Measurements from ENCODE around the gene WNT3. TPM values are rescaled to one million over a fixed set of nuclear protein-coding genes. Genes with fewer than 3 reads are reported as not detected.

The WNT3 gene
- total and polyA plus RNA-seq, 4 donors = 0.15 to 1.0 (median 0.67) TPM

DNA sequence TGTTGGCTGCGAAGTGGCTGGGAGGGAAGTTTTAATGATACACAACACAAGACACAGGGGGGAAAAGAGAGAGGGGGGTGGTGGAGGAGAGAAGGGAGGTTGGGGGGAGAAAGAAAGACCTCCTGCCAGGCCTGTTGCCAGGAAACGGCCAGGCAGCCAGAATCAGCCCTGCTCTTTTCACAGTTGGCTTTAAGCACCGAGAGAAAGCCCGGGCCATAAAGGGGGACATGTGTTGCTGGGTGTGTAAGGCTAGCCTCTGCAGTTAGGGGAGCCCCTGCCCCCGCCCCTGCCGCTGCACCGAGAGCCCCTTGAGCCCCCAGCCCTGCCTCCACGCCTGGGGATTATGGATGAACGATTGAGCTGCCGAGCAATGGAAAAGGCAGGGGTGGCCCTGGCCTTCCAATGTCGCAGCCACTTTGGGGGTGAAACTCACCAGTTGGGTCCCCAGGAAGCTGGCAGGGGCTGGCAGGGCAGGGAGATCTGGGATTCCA lies 13.9 kb upstream of the WNT3 start:
- no peak overlapping the region for H3K4me3 ChIP-seq (ENCODE audit: low read length in 2 of 2)
- H3K27ac ChIP-seq (ENCODE audit: low read depth in 1 of 2, low read length in 2 of 2) = no peak overlapping the region
- DNase-seq (no peak), ATAC-seq (ENCODE audit: low FRiP score) (no peak)
- WGBS, 2 donors = 61 to 64% methylated on average over 11 of the region's 11 CpGs
- no peaks in the 10 kb centered on the region for H3K36me3 ChIP-seq (ENCODE audit: control insufficient read depth in 1 of 2, insufficient read depth in 2 of 2, low read length in 1 of 2)
- H3K9me3 ChIP-seq (ENCODE audit: control insufficient read depth, low read length) = no peaks in the 10 kb centered on the region
- no peaks in the 10 kb centered on the region for H3K4me1 ChIP-seq (ENCODE audit: control insufficient read depth in 1 of 2, insufficient read depth in 2 of 2, low read length in 2 of 2)
- intact Hi-C loops (cut with DNase I) = no loop called here
- no peaks in the 10 kb centered on the region for H3K27me3 ChIP-seq (ENCODE audit: control insufficient read depth in 1 of 2, insufficient read depth in 2 of 2, low read length in 1 of 2)

GRCh38 chr17:46831573-46832330 lies 13.3 kb upstream of the WNT3 start:
- Histone ChIP-seq H3K36me3 (ENCODE audit: control insufficient read depth in 1 of 2, insufficient read depth in 2 of 2, low read length in 1 of 2) (no peaks in the 10 kb centered on the region), H3K9me3 (ENCODE audit: control insufficient read depth, low read length) (no peaks in the 10 kb centered on the region), H3K27ac (ENCODE audit: low read depth in 1 of 2, low read length in 2 of 2) (no peak overlapping the region), H3K27me3 (ENCODE audit: control insufficient read depth in 1 of 2, insufficient read depth in 2 of 2, low read length in 1 of 2) (no peaks in the 10 kb centered on the region), H3K4me3 (ENCODE audit: low read length in 2 of 2) (no peak overlapping the region), H3K4me1 (ENCODE audit: control insufficient read depth in 1 of 2, insufficient read depth in 2 of 2, low read length in 2 of 2) (no peaks in the 10 kb centered on the region)
- intact Hi-C loops (cut with DNase I) = no loop called here
- WGBS, 2 donors = 66 to 72% methylated on average over 14 of the region's 14 CpGs
- DNase-seq (no peak), ATAC-seq (ENCODE audit: low FRiP score) (no peak)

DNA sequence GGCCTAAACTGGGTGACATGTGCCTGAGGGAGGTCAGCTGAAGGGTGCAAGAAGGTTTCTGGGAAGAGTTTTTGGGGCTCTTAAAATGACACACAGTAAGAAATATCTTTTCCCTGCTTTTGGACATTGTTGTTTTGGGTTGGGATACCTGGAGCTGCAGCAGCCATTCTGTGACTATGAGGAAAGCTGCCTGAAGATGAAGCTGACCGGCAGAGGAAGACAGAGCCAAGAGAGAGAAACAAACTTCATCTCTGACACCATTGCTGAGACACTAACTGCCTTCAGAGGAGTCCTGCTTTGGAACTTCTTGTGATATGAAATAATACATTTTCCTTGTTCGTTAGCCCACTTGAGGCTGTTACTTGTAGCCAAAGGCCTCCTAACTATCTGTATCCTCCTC lies 8.8 kb upstream of the WNT3 start:
- H3K27ac ChIP-seq (ENCODE audit: low read depth in 1 of 2, low read length in 2 of 2) = no peak overlapping the region
- H3K9me3 ChIP-seq (ENCODE audit: control insufficient read depth, low read length) = no peaks in the 10 kb centered on the region
- no peaks in the 10 kb centered on the region for H3K36me3 ChIP-seq (ENCODE audit: control insufficient read depth in 1 of 2, insufficient read depth in 2 of 2, low read length in 1 of 2)
- 92 to 96% methylated on average over 2 of the region's 2 CpGs for WGBS, 2 donors
- no peak overlapping the region for H3K4me3 ChIP-seq (ENCODE audit: low read length in 2 of 2)
- intact Hi-C loops (cut with DNase I) = no loop called here
- H3K4me1 ChIP-seq (ENCODE audit: control insufficient read depth in 1 of 2, insufficient read depth in 2 of 2, low read length in 2 of 2) = no peaks in the 10 kb centered on the region
- ATAC-seq (ENCODE audit: low FRiP score) = no peak
- H3K27me3 ChIP-seq (ENCODE audit: control insufficient read depth in 1 of 2, insufficient read depth in 2 of 2, low read length in 1 of 2) = no peaks in the 10 kb centered on the region
- DNase-seq = no peak

- no peaks in the 10 kb centered on the region for H3K36me3 ChIP-seq (ENCODE audit: control insufficient read depth in 1 of 2, insufficient read depth in 2 of 2, low read length in 1 of 2)
- ATAC-seq (ENCODE audit: low FRiP score) (no peak), DNase-seq (no peak)
- intact Hi-C loops (cut with DNase I) = no loop called here
- H3K4me1 ChIP-seq (ENCODE audit: control insufficient read depth in 1 of 2, insufficient read depth in 2 of 2, low read length in 2 of 2) = no peaks in the 10 kb centered on the region
- 64 to 75% methylated on average over 1 of the region's 1 CpG for WGBS, 2 donors
- H3K4me3 ChIP-seq (ENCODE audit: low read length in 2 of 2) = no peak overlapping the region
- no peaks in the 10 kb centered on the region for H3K9me3 ChIP-seq (ENCODE audit: control insufficient read depth, low read length)
- no peaks in the 10 kb centered on the region for H3K27me3 ChIP-seq (ENCODE audit: control insufficient read depth in 1 of 2, insufficient read depth in 2 of 2, low read length in 1 of 2)
- no peak overlapping the region for H3K27ac ChIP-seq (ENCODE audit: low read depth in 1 of 2, low read length in 2 of 2)
These were observed 7.6 kb upstream of the WNT3 start for GRCh38 chr17:46826116-46826515.

GRCh38 chr17:46823657-46824056 lies 5.2 kb upstream of the WNT3 start:
- no peak overlapping the region for H3K27ac ChIP-seq (ENCODE audit: low read depth in 1 of 2, low read length in 2 of 2)
- peaks cover 0 to 3% of the 10 kb centered on the region in 2 donors for H3K27me3 ChIP-seq (ENCODE audit: control insufficient read depth in 1 of 2, insufficient read depth in 2 of 2, low read length in 1 of 2)
- no peaks in the 10 kb centered on the region for H3K36me3 ChIP-seq (ENCODE audit: control insufficient read depth in 1 of 2, insufficient read depth in 2 of 2, low read length in 1 of 2)
- DNase-seq = no peak
- no peak overlapping the region for H3K4me3 ChIP-seq (ENCODE audit: low read length in 2 of 2)
- H3K9me3 ChIP-seq (ENCODE audit: control insufficient read depth, low read length) = no peaks in the 10 kb centered on the region
- WGBS, 2 donors = 66 to 73% methylated on average over 8 of the region's 8 CpGs
- H3K4me1 ChIP-seq (ENCODE audit: control insufficient read depth in 1 of 2, insufficient read depth in 2 of 2, low read length in 2 of 2) = no peaks in the 10 kb centered on the region
- ATAC-seq (ENCODE audit: low FRiP score) = no peak
- intact Hi-C loops (cut with DNase I) = no loop called here

GRCh38 chr17:46822388-46822921 lies 4.0 kb upstream of the WNT3 start:
- ATAC-seq (ENCODE audit: low FRiP score) (no peak), DNase-seq (no peak)
- Histone ChIP-seq H3K27me3 (ENCODE audit: control insufficient read depth in 1 of 2, insufficient read depth in 2 of 2, low read length in 1 of 2) (peaks cover 0 to 3% of the 10 kb centered on the region in 2 donors), H3K36me3 (ENCODE audit: control insufficient read depth in 1 of 2, insufficient read depth in 2 of 2, low read length in 1 of 2) (no peaks in the 10 kb centered on the region), H3K4me1 (ENCODE audit: control insufficient read depth in 1 of 2, insufficient read depth in 2 of 2, low read length in 2 of 2) (no peaks in the 10 kb centered on the region), H3K9me3 (ENCODE audit: control insufficient read depth, low read length) (no peaks in the 10 kb centered on the region), H3K4me3 (ENCODE audit: low read length in 2 of 2) (no peak overlapping the region), H3K27ac (ENCODE audit: low read depth in 1 of 2, low read length in 2 of 2) (no peak overlapping the region)
- intact Hi-C loops (cut with DNase I) = no loop called here
- 19 to 23% methylated on average over 35 of the region's 35 CpGs for WGBS, 2 donors

DNA sequence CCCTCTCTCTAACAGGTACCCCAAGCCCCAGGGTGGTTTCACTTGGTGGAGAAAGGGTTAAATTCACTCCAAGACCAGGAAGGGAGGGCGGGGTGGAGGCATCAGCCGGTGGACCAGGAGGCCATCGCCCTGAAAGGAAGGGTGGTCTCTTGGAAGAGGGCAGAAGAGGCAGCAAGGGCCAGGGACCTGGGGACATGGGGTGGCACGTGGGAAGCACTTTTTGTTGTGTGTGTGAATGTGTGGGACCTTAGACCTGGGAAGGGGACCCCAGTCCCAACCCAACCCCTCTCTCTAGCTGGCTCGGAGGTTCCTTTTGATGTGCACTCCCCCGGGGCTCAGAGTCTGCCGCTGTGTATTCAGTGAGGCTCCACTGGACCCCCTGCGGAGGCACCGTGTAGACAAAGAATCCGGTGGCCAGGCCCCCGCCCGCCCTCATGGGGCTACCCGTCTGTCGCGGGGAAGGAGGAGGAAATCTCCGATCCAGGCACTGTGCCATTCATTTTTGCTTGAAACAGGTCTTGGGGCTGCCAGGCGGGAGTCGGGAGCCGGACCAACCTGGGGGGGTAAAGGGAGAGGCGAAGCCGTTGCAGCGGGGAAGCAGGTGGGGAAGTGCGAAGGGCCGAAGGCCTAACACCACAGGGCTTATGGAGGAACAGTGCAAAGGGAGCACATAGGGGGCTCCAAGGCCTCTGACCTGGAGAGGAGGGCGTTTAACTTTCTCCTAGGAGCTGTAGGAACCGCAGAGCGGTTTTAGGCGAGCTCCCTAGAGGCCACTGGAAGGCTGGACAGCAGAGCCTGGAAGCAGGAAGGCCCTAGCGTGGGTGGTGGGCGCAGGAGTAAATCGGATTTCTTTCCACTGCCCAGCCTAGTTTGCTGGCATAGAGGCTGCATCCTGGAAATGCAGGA lies 3.2 kb upstream of the WNT3 start:
- Histone ChIP-seq H3K36me3 (ENCODE audit: control insufficient read depth in 1 of 2, insufficient read depth in 2 of 2, low read length in 1 of 2) (no peaks in the 10 kb centered on the region), H3K4me3 (ENCODE audit: low read length in 2 of 2) (no peak overlapping the region), H3K27ac (ENCODE audit: low read depth in 1 of 2, low read length in 2 of 2) (no peak overlapping the region), H3K9me3 (ENCODE audit: control insufficient read depth, low read length) (no peaks in the 10 kb centered on the region), H3K4me1 (ENCODE audit: control insufficient read depth in 1 of 2, insufficient read depth in 2 of 2, low read length in 2 of 2) (no peaks in the 10 kb centered on the region), H3K27me3 (ENCODE audit: control insufficient read depth in 1 of 2, insufficient read depth in 2 of 2, low read length in 1 of 2) (peaks cover 0 to 3% of the 10 kb centered on the region in 2 donors)
- ATAC-seq (ENCODE audit: low FRiP score) (no peak), DNase-seq (no peak)
- 6 to 9% methylated on average over 31 of the region's 31 CpGs for WGBS, 2 donors
- intact Hi-C loops (cut with DNase I) = no loop called here

DNA sequence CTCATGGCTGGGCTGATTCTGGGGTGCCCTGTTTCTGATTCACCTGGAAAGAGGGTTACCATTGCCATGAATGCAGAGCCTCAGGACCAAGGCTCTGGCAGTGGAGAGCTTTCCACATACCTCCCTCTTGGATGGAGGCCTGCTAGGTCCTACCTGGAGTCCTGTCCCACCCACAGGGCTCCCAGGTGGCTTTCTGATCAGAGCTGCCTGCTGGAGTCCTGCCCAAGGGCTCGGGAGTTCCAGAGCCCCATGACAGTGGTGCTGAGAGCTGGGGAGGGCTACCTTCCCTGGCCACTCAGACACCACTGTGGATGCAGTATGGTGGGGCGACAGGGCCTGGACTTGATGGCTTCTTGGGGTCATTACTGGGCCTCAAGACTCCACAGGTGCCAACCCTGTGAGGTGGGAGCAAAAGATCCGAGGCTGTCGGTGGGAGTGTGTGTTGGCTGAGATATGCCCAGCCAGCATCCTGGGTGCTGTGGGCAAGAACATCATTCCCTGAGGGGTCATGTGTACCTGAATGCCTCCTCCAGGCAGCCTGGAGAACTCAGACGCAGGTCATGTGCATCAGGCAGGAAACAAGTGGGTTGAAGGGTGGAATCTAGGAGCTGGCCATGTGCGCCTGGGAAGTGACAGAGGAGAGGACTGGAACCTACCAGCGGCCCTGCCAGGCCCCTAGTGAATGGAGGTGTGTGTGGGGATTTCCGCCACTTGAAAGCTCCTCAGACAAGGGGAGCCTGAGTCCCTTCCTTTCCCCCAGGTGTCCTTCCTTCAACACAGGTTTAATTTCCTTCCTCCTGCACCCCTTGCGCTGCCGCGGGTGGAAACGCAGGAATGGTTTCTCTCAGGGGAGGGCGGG lies 2.3 kb upstream of the WNT3 start:
- Histone ChIP-seq H3K27me3 (ENCODE audit: control insufficient read depth in 1 of 2, insufficient read depth in 2 of 2, low read length in 1 of 2) (peaks cover 0 to 3% of the 10 kb centered on the region in 2 donors), H3K9me3 (ENCODE audit: control insufficient read depth, low read length) (no peaks in the 10 kb centered on the region), H3K27ac (ENCODE audit: low read depth in 1 of 2, low read length in 2 of 2) (no peak overlapping the region), H3K4me3 (ENCODE audit: low read length in 2 of 2) (no peak overlapping the region), H3K36me3 (ENCODE audit: control insufficient read depth in 1 of 2, insufficient read depth in 2 of 2, low read length in 1 of 2) (no peaks in the 10 kb centered on the region), H3K4me1 (ENCODE audit: control insufficient read depth in 1 of 2, insufficient read depth in 2 of 2, low read length in 2 of 2) (no peaks in the 10 kb centered on the region)
- DNase-seq (no peak), ATAC-seq (ENCODE audit: low FRiP score) (no peak)
- intact Hi-C loops (cut with DNase I) = no loop called here
- 40 to 44% methylated on average over 13 of the region's 13 CpGs for WGBS, 2 donors

Measured in aorta (tissue), 5 donors.